Ishikawa (cell line): ENCODE data around the gene DDX39A.

Experiments used
- EGR1 ChIP-seq: IDR thresholded peaks from 2 replicates; pipeline ENCODE4 v1.6.1; 2012
- EP300 ChIP-seq: IDR thresholded peaks from 2 replicates; pipeline ENCODE4 v1.6.1; 2012; ENCODE audit warnings: borderline replicate concordance
- RAD21 ChIP-seq: IDR thresholded peaks from 2 replicates; pipeline ENCODE4 v1.6.1; 2012; ENCODE audit warnings: low read depth
- TCF12 ChIP-seq: IDR thresholded peaks from 2 replicates; pipeline ENCODE4 v1.6.1; 2012; ENCODE audit warnings: low read depth
- YY1 ChIP-seq: IDR thresholded peaks from 2 replicates; pipeline ENCODE4 v1.6.1; 2012; ENCODE audit warnings: low read depth

- no peak for TF ChIP-seq EP300
- no peak for TF ChIP-seq YY1
- no peak for TF ChIP-seq EGR1
- TF ChIP-seq RAD21 = no peak
- no peak for TF ChIP-seq TCF12
Observed at GRCh38 chr19:14371301-14371821, 47.8 kb downstream of the DDX39A start.
